Adrenal gland (tissue), 12 donors: ENCODE results near the gene GSX1. TPM values are rescaled to one million over a fixed set of nuclear protein-coding genes. Genes with fewer than 3 reads are reported as not detected.

ENCODE experiments used
- DNase-seq, 7 donors: peaks; one replicate each; pipeline ENCODE4 v3.0.0-alpha.2; 2019 to 2020
- H3K27ac ChIP-seq, 5 donors: fragments of 200-600 bp; sonication (generic) in 4 of 5; 1 replicate in 3 of 5; 2 replicates in 2 of 5; pipeline versions ENCODE4 v1.5.1 to v1.8.0; 2016 to 2020; ENCODE audit warnings: mild to moderate bottlenecking in 1 of 5
- H3K27me3 ChIP-seq: fragments of 200-600 bp; 2 replicates; pipeline ENCODE4 v1.8.0; 2021
- H3K36me3 ChIP-seq, 2 donors: fragments of 200-600 bp; replicated peaks in 1 of 2; 1 replicate in 1 of 2; 2 replicates in 1 of 2; pipeline versions ENCODE4 v1.5.1 to v1.8.0; 2018 to 2022
- H3K4me1 ChIP-seq, 2 donors: fragments of 200-600 bp; replicated peaks in 1 of 2; 1 replicate in 1 of 2; 2 replicates in 1 of 2; pipeline versions ENCODE4 v1.5.1 to v1.8.0; 2018 to 2021
- H3K4me3 ChIP-seq, 4 donors: fragments of 200-600 bp; sonication (generic) in 3 of 4; one replicate each; pipeline ENCODE4 v1.5.1; 2016 to 2018
- H3K9me3 ChIP-seq, 3 donors: fragments of 200-600 bp; sonication (generic) in 1 of 3; replicated peaks in 1 of 3; 1 replicate in 2 of 3; 2 replicates in 1 of 3; pipeline versions ENCODE4 v1.5.1 to v1.8.0; 2016 to 2021
- CTCF ChIP-seq, 6 experiments: fragments of 450-650 bp in 4 of 6; fragments of 200-600 bp in 2 of 6; sonication (generic) in 1 of 6; IDR thresholded peaks; 1 replicate in 5 of 6; 2 replicates in 1 of 6; pipeline versions ENCODE4 v1.5.1 to v1.8.0; 2016 to 2021; ENCODE audit warnings: antibody characterized with exemption in 6 of 6, mild to moderate bottlenecking in 2 of 6, moderate library complexity in 1 of 6
- POLR2A ChIP-seq, 2 donors: fragments of 450-650 bp; IDR thresholded peaks; one replicate each; pipeline ENCODE4 v1.6.1; 2017; ENCODE audit warnings: antibody characterized with exemption in 2 of 2, mild to moderate bottlenecking in 2 of 2, moderate library complexity in 1 of 2
- WGBS, 4 donors: extraction: QIAGEN DNeasy Blood & Tissue Kit in 2 of 4; methylation state at CpG; one replicate each; pipeline versions ENCODE4 v1.1.5 to v1.1.7; 2013 to 2017; 5-methylcytosine and 5-hydroxymethylcytosine counted together
- intact Hi-C, 2 donors: fragments of 100-400 bp; cut with DNase I; formaldehyde crosslinking; loops; one replicate each; pipeline versions ENCODE4 v1.14.1 to v1.15.0; 2022 to 2023
- polyA plus RNA-seq, 3 donors: library from polyadenylated mRNA; stranded (reverse); fragments of 200-250 nt in 2 of 3; fragments of 350-450 nt in 1 of 3; fragmentation: Illumina TruSeq in 1 of 3; extraction: RNeasy Lipid Tissue Mini Kit (QIAGEN cat#74804) in 1 of 3; gene quantifications; one replicate each; pipeline ENCODE4 v1.2.3, GENCODE V29; 2013 to 2014
- total RNA-seq, 9 donors: library from RNA; depleted of rRNA in 4 of 9; stranded (reverse); fragments of >200 nt in 4 of 9; fragments of 120-200 nt in 1 of 9; fragmentation: NEBNext Ultra II Directional in 1 of 9; extraction: Animal tissue kit (Norgen Biotek cat#: 25700) in 1 of 9; gene quantifications; one replicate each; pipeline versions ENCODE4 v1.1.0 to v1.2.4, GENCODE V29; 2013 to 2023
- donor health status: healthy with polysubstance abuse.
- donor health status: Bipolar disorder and iron deficiency.
- donor health status: DM: yes; HTN: yes; CAD: no.
- donor health status: DM: no; HTN: no; CAD: no.
- donor health status: DM: no; HTN: no; CAD: no.
- donor health status: DM: yes; HTN: yes; CAD: no.

GSX1 gene
- total and polyA plus RNA-seq, 12 donors = not detected

GRCh38 chr13:27794921-27795717 is 2.8 kb downstream of the GSX1 start:
- TF ChIP-seq CTCF (IDR thresholded peaks at IDR 0.05) (no peak), POLR2A (IDR thresholded peaks at IDR 0.05) (no peak)
- Histone ChIP-seq H3K27me3 (peaks cover 92% of the 10 kb centered on the region), H3K4me3 (no peak overlapping the region), H3K36me3 (no peaks in the 10 kb centered on the region), H3K27ac (no peak overlapping the region), H3K9me3 (no peaks in the 10 kb centered on the region), H3K4me1 (peaks cover 5 to 26% of the 10 kb centered on the region in 2 donors)
- intact Hi-C loops = no loop called here
- 2 to 5% (median 4%) methylated on average over 24 to 44 of the region's 44 CpGs for WGBS, 4 donors
- no peak for DNase-seq

GRCh38 chr13:27795718-27796019 is 3.4 kb downstream of the GSX1 start:
- DNase-seq = no peak
- 5 to 8% (median 7%) methylated on average over 6 of the region's 6 CpGs for WGBS, 4 donors
- Histone ChIP-seq H3K4me1 (peaks cover 5 to 22% of the 10 kb centered on the region in 2 donors), H3K4me3 (no peak overlapping the region), H3K27ac (no peak overlapping the region), H3K27me3 (peaks cover 92% of the 10 kb centered on the region), H3K9me3 (no peaks in the 10 kb centered on the region), H3K36me3 (no peaks in the 10 kb centered on the region)
- intact Hi-C loops = no loop called here
- TF ChIP-seq POLR2A (IDR thresholded peaks at IDR 0.05) = no peak
- no peak for TF ChIP-seq CTCF (IDR thresholded peaks at IDR 0.05)

GRCh38 chr13:27796544-27797227 is 4.4 kb downstream of the GSX1 start:
- no peaks in the 10 kb centered on the region for H3K9me3 ChIP-seq
- WGBS, 4 donors = 2 to 4% (median 3%) methylated on average over 12 to 24 of the region's 24 CpGs
- TF ChIP-seq CTCF (IDR thresholded peaks at IDR 0.05) (no peak), POLR2A (IDR thresholded peaks at IDR 0.05) (no peak)
- no peak overlapping the region for H3K4me3 ChIP-seq
- no peaks in the 10 kb centered on the region for H3K36me3 ChIP-seq
- no peak for DNase-seq
- H3K27ac ChIP-seq = no peak overlapping the region
- peaks cover 0 to 12% of the 10 kb centered on the region in 2 donors for H3K4me1 ChIP-seq
- peaks cover 88% of the 10 kb centered on the region for H3K27me3 ChIP-seq
- intact Hi-C loops = no loop called here

- H3K27me3 ChIP-seq = peaks cover 86% of the 10 kb centered on the region
- DNase-seq = no peak
- H3K4me1 ChIP-seq = peaks cover 0 to 7% of the 10 kb centered on the region in 2 donors
- H3K27ac ChIP-seq = no peak overlapping the region
- intact Hi-C loops = no loop called here
- H3K4me3 ChIP-seq = no peak overlapping the region
- no peak for TF ChIP-seq CTCF (IDR thresholded peaks at IDR 0.05)
- TF ChIP-seq POLR2A (IDR thresholded peaks at IDR 0.05) = no peak
- 1 to 7% (median 3%) methylated on average over 6 to 24 of the region's 24 CpGs for WGBS, 4 donors
- no peaks in the 10 kb centered on the region for H3K36me3 ChIP-seq
- H3K9me3 ChIP-seq = no peaks in the 10 kb centered on the region
Observed at GRCh38 chr13:27797228-27797624, 4.9 kb downstream of the GSX1 start.
